Measurements from ENCODE around the gene ADNP. TPM values are rescaled to one million over a fixed set of nuclear protein-coding genes. Genes with fewer than 3 reads are reported as not detected.
"Not testable (repeated sequence)": the region's sequence is repeated elsewhere in the genome, so short reads cannot be mapped to it uniquely, and the experiment has no call there.

Gene ADNP
- total and polyA plus RNA-seq, 2 experiments from 2014 or later, result 95.0 to 106 TPM

- no peaks in the 10 kb centered on the region for H3K36me3 ChIP-seq (ENCODE audit: insufficient read depth)
- no peak overlapping the region for H3K4me3 Mint-ChIP-seq
- H2AFZ ChIP-seq, result no peak overlapping the region
- H3F3A ChIP-seq (replicated peaks; ENCODE audit: low read depth), result 0 out of 2 replicates have a peak, but pooled peaks cover 2% of the 10 kb centered on the region
- H3K27ac Mint-ChIP-seq, result no peak overlapping the region
- peaks cover 3% of the 10 kb centered on the region for H3K27me3 Mint-ChIP-seq (ENCODE audit: insufficient read depth, low read depth, poor library complexity)
- no peak for ATAC-seq
- no peak overlapping the region for H3K27ac ChIP-seq (ENCODE audit: low read depth)
- DNase-seq (ENCODE audit: low spot score), result no peak
- H3K4me1 Mint-ChIP-seq, result peaks cover 4% of the 10 kb centered on the region; the same call in 1 of the 3 replicates
- no peaks in the 10 kb centered on the region for H3K9me2 ChIP-seq (ENCODE audit: insufficient read depth)
- no peak overlapping the region for H3K4me2 ChIP-seq
- no peaks in the 10 kb centered on the region for H3K4me1 ChIP-seq (ENCODE audit: insufficient read depth)
- no peaks in the 10 kb centered on the region for H3K27me3 ChIP-seq (ENCODE audit: insufficient read depth)
- H3K79me2 ChIP-seq (replicated peaks; ENCODE audit: insufficient read depth), result no peaks in the 10 kb centered on the region
- no peaks in the 10 kb centered on the region for H4K20me1 ChIP-seq (replicated peaks; ENCODE audit: insufficient read depth)
- TF ChIP-seq CTCF (conservative IDR thresholded peaks at IDR 0.05; ENCODE audit: low read depth in 2 of 2), result no peak
- TF ChIP-seq ZNF114 (CRISPR knock-in tag; IDR thresholded peaks at IDR 0.05), result no peak
- TF ChIP-seq EZH2phosphoT487 (IDR thresholded peaks at IDR 0.05; ENCODE audit: unreplicated experiment), result no peak
- TF ChIP-seq POLR2AphosphoS5 (IDR thresholded peaks at IDR 0.05; ENCODE audit: low read depth), result no peak
- H3K9me3 Mint-ChIP-seq, result no peaks in the 10 kb centered on the region
- no peaks in the 10 kb centered on the region for H3K36me3 Mint-ChIP-seq (ENCODE audit: low read depth)
- no peak overlapping the region for H3K4me3 ChIP-seq
Measured at GRCh38 chr20:50980071-50980681, 48.9 kb upstream of the ADNP start.

DNA sequence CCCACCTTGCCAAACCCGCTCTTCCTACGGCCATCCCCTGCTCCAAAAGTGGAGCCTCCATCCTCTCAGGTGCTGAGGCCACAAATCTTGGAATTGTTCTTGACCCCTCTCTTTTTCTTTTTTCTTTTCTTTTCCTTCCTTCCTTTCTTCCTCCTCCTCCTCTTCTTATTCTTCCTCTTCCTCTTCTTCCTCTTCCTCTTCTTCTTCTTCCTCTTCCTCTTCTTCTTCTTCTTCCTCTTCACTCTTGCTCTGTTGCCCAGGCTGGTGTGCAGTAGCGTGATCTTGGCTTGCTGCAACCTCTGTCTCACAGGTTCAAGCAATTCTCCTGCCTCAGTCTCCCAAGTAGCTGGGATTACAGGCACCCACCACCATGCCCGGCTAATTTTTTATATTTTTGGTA lies 47.3 kb upstream of the ADNP start:
- H4K20me1 ChIP-seq (replicated peaks; ENCODE audit: insufficient read depth); H2AFZ ChIP-seq; H3K4me1 ChIP-seq (ENCODE audit: insufficient read depth); H3K27ac Mint-ChIP-seq; H3K4me3 ChIP-seq; H3K9me2 ChIP-seq (ENCODE audit: insufficient read depth); H3K36me3 Mint-ChIP-seq (ENCODE audit: low read depth); H3F3A ChIP-seq (replicated peaks; ENCODE audit: low read depth); H3K36me3 ChIP-seq (ENCODE audit: insufficient read depth); H3K79me2 ChIP-seq (replicated peaks; ENCODE audit: insufficient read depth); H3K4me1 Mint-ChIP-seq; H3K27ac ChIP-seq (ENCODE audit: low read depth); ATAC-seq; H3K9me3 Mint-ChIP-seq; H3K27me3 Mint-ChIP-seq (ENCODE audit: insufficient read depth, low read depth, poor library complexity); H3K27me3 ChIP-seq (ENCODE audit: insufficient read depth); DNase-seq (ENCODE audit: low spot score); H3K4me2 ChIP-seq; H3K4me3 Mint-ChIP-seq: not testable (repeated sequence)

GRCh38 chr20:50977066-50978021 lies 46.1 kb upstream of the ADNP start:
- H2AFZ ChIP-seq, result no peak overlapping the region; the same call in 1 of the 2 replicates
- 0 out of 2 replicates have a peak, but pooled peaks cover 2% of the 10 kb centered on the region for H3F3A ChIP-seq (replicated peaks; ENCODE audit: low read depth)
- no peak for DNase-seq (ENCODE audit: low spot score)
- H3K4me2 ChIP-seq, result no peak overlapping the region
- peaks cover 3% of the 10 kb centered on the region for H3K27me3 Mint-ChIP-seq (ENCODE audit: insufficient read depth, low read depth, poor library complexity)
- no peak for ATAC-seq
- H3K4me3 ChIP-seq, result no peak overlapping the region
- no peaks in the 10 kb centered on the region for H3K36me3 Mint-ChIP-seq (ENCODE audit: low read depth)
- no peaks in the 10 kb centered on the region for H3K4me1 ChIP-seq (ENCODE audit: insufficient read depth)
- H3K79me2 ChIP-seq (replicated peaks; ENCODE audit: insufficient read depth), result no peaks in the 10 kb centered on the region
- no peaks in the 10 kb centered on the region for H3K9me2 ChIP-seq (ENCODE audit: insufficient read depth)
- H3K27ac Mint-ChIP-seq, result no peak overlapping the region
- H3K4me1 Mint-ChIP-seq, result peaks cover 4% of the 10 kb centered on the region; the same call in 1 of the 3 replicates
- no peaks in the 10 kb centered on the region for H4K20me1 ChIP-seq (replicated peaks; ENCODE audit: insufficient read depth)
- TF ChIP-seq NANOG (IDR thresholded peaks at IDR 0.05; ENCODE audit: borderline replicate concordance) (no peak), REST (IDR thresholded peaks at IDR 0.05; ENCODE audit: unreplicated experiment) (no peak), STAT1 (IDR thresholded peaks at IDR 0.05; ENCODE audit: unreplicated experiment) (no peak), EZH2 (IDR thresholded peaks at IDR 0.05; ENCODE audit: low read depth, unreplicated experiment) (no peak), ZNF331 (CRISPR knock-in tag; IDR thresholded peaks at IDR 0.05; ENCODE audit: low read depth) (no peak)
- TF ChIP-seq, protein P1, sequence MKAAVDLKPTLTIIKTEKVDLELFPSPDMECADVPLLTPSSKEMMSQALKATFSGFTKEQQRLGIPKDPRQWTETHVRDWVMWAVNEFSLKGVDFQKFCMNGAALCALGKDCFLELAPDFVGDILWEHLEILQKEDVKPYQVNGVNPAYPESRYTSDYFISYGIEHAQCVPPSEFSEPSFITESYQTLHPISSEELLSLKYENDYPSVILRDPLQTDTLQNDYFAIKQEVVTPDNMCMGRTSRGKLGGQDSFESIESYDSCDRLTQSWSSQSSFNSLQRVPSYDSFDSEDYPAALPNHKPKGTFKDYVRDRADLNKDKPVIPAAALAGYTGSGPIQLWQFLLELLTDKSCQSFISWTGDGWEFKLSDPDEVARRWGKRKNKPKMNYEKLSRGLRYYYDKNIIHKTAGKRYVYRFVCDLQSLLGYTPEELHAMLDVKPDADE (IDR thresholded peaks at IDR 0.05), result no peak
- H3K36me3 ChIP-seq (ENCODE audit: insufficient read depth), result no peaks in the 10 kb centered on the region
- no peaks in the 10 kb centered on the region for H3K27me3 ChIP-seq (ENCODE audit: insufficient read depth)
- no peak overlapping the region for H3K4me3 Mint-ChIP-seq
- H3K9me3 Mint-ChIP-seq, result peaks cover 2% of the 10 kb centered on the region; the same call in 1 of the 3 replicates
- H3K27ac ChIP-seq (ENCODE audit: low read depth), result no peak overlapping the region
